GM19238 (cell line): ENCODE measurements around the gene THOC6.
A peak's percentile ranks its signal among the peaks of the same experiment; 100 is the strongest.

Experiments used
- DNase-seq: peaks from one replicate; pipeline ENCODE4 v3.0.0; 2011; ENCODE audit warnings: low spot score; ENCODE audit not compliant: insufficient read length

Gene THOC6

DNA sequence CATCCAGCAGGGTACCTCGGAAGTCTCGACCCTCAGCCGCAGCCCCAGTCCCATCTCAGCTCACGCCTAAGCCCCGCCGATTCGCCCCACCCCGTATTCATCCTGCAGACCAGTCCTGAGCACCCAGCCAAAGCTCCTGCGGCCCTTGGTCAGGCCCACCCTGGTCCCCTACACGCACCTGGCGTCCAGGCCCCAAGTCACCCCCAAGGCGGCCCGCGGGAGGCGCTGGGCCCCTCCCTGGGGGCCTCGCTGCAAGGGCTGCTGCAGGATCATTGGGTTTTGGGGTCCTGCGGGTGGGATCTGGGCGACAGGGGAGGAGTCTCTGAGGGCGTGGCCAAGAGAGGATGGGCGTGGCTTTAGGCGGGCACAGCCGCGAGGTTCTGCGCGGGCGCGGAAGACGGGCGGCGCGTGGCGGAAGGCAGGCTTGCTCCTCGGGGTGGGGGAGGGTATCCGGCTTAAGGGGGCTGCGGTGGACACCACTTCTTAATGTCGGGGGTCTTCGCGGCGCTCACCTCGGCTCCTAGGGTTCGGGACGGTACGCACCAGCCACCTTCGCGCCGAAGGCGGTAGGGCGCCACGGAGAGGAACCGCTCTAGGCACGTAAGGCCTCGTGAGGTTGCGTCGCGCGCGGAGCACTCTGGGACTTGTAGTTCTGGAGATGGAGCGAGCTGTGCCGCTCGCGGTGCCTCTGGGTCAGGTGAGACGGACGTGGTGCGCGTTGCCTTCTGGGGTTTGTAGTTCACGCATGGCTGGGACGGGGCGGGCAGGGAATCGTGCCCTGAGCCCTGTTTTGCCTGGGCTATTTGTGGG lies at the start of gene THOC6, which contains the start of gene HCFC1R1:
Gene THOC6 (plus strand): TSS at position 367 of the 810 bp plus-strand sequence. CDS start 292 bp downstream, at position 659.
Gene HCFC1R1 (minus strand): TSS at position 274 of the 810 bp plus-strand sequence. CDS start 1 bp downstream, at position 273.
- DNase-seq, result peak; percentile 95

DNA sequence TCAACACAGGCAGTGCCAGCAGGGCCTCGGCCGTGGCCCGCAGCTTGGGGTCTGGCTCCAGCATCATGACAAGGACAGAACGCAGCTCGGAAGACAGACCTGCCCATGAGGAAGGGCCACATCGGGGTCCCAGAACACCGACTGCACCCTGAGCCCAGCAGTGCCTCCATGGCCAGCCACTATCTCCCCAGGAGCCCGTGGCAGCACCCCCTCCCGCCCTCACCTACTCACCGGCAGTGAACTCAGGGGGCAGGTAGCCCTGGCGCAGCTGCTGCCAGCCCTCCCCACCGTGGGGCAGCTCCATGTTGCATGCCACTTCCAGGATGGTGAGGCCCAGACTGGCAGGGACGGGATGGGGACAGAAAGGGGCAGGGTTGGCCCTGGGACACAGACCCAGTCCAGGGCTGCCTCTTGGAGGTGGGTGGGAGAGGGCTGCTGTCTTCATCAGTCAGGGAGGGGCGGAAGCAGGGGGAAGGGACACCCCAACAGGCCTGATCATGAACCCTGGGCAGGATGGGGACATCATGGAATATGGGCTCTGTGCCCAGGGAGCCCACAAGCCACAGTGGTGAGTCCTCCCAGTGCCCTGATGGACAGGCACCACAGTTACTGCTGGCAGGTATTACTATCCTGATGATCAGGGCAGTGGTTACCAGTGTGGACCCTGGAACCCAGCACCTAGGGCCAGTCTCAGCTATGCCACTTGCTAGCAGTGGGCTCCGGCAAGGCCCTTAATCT lies 49.3 kb upstream of the THOC6 start:
- DNase-seq, result no peak

DNA sequence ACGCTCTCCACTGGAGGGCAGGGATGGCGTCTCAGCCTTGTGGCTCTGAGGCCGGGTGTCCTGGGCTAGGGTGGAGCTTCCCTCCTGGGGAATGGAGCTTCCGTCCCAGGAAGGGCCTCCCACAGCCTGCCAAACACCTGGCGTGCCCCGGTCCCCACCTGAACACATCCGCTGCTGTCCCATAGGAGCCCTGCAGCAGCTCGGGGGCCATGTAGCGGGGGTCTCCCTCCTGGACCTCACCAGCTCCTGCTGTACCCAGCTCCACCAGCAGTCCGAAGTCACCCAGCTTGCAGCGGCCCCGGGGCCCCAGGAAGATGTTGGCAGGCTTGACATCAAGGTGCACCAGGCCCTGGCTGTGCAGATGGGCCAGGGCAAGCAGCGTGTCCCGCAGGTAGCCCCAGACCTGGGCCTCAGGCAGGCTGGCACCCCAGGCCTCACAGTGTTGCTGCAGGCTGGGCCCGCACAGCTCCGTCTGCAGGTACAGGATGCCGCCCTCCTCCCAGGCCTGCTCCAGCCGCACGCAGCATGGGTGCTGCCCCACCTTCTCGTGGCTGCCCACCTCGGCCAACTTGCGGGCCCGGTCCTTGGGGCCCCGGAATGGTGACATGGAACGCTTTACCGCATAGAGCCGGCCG lies 48.6 kb upstream of the THOC6 start:
- DNase-seq, result no peak

DNA sequence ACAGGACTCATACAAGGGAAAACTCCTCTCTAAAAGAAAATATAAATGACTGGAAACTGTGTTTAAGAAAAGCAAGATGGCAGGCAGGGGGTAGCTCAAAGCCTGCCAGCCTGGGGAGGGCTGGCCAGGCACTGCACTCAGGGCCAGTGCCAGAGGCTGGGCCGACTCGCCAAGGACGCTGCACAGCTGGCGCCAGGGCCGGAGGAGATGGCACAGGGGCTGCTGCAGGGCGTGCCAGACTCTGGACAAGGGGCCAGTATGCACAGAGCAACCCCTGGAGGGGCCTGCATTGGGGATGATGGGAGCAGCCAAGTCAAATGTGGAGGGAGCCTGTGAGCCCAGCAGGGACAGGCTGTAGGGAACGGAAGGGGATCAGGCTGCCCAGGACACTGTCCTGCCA lies 47.6 kb upstream of the THOC6 start:
- no peak for DNase-seq

DNA sequence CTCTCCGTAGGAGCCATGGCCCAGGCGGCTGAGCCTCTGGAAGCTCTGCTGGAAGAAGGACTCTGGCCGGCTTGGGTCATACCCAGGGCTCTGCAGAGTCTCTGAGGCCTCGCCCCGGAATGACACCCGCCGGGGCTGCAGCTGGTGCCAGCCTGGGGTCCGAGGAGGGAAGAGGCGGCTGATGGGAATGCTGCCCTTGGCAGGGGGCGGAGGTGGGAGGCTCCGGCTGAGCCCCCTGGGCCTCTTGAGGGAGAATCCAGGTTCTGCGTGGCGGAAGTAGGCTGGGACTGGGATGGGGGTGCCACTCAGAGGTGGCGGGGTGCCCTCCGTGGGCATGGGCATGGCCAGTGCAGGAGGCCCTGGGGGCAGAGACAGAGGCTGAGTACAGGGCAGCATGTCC lies 47.2 kb upstream of the THOC6 start:
- no peak for DNase-seq

DNA sequence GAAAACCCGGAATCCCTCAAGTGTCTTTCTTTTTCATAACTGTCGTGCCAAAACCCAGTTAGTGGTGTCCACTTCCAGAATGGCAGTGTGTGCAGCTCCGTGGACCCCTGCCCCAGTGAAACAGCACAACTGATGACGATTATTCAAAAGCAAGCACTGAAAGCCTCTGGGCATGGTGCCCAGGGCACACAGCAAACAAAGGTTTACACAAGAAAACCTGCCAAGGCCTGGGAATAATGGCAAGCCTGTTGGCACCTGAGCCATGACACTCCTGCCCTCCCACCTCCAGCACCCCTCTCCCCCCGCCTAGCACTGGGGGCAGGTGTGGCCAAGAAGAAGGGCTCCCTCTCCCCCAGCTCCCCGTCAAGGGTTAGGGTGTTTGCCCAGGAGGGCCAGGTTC lies 46.4 kb upstream of the THOC6 start:
- no peak for DNase-seq

DNA sequence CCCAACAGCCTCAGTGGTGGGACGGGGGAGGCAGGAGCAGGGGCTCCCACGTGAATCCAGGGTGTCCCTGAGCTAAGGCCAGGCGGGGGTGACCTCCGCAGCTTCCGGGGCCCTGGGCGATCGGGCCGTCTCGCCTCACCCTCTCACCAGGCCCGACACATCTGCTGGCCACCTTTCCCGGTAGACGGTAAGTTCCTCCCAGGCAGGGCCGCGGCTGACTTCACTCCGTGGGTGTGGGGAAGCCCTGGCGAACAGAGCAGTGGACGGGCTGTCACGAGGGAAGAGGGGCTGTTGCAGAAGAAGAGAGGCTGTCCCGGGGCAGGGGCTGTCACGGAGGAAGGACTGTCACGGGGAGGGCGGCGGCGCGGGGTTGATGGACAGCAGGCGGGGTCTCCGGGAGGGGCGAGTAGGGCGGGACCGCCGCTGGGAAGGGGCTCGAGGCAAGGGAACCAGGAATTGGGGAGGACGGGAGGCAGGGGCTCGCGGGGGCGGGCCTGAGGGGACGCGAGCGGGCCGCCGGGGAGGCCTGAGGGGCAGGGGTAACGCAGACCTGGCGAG lies 44.1 kb upstream of the THOC6 start:
- DNase-seq, result no peak

DNA sequence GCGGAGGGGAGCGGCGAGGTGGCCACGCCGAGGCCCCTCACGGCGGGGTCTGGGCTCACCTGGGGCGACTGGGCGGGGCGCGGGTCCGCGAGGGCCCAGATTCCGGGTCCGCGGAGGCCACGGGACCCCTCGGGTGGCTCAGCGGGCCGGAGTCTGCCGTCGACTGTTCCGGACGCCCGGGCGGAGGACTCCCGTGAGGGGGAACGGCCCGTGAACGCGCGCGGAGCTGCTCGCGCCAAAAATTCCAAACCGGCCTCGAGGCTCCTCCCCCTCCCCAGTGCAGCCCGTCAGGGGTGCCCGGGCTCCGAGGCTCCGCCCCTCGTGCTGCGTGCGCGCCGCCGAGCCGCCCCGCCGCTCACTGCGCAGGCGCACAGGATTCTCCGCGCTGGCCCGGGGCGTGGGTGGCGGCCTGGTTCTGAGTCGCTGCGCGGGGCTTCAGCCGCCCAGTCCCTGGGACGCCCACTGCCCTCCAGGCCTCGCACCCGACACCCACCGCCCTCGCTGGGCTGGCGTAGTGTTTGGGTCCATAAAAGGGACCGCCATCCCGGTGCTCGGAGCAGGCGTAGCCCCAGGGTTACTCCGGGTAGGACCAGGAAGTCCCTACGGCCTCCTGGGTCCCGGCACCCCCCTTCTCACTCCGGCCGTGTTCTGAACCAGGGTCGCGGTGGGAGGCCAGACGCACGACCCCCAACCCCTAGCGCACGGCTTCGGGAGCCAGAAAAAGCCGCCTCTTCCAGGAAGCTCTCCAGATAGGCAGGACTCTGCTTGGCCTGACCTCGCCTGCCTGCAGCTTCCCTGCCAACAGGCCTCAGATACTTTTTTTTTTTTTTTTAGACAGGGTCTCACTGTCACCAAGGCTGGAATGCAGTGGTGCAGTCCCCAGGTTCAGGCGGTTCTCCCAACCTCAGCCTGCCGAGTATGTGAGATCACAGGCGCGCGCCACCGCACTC lies 43.3 kb upstream of the THOC6 start, which contains the start of gene PKMYT1:
Gene PKMYT1 (minus strand): TSS at position 220 of the 950 bp plus-strand sequence. CDS start 789 bp downstream, outside the sequence.
- DNase-seq, result peak; percentile 100

DNA sequence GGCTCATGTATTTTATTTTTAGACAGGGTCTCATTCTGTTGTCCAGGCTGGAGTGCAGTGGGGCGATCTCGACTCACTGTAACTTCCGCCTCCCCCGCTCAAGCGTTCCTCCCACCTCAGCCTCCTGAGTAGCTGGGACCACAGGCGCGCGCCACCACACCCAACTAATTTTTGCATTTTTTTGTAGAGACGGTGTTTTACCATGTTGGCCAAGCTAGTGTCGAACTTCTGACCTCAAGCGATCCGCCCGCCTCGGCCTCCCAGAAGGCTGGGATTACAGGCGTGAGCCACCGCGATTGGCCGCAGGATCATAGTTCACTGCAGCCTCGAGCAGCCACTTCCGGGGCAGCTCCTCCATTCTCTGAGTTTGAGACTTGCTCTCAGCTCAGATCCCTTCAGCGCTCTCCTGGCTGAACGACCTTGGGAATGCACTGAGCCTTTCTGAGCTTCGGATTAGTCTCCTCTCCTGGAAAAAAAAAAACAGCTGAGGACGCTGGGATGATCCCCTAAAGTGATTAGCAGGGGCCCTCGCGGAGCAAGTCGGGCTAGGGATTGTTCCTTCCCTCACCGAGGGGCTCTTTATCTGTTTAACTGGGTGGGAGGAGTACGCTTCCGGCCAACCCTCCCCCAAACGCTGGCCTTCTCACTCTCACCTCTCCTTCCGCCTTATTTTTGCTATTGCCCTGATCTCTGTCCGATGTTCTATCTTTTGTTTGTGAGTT lies 42.5 kb upstream of the THOC6 start:
- DNase-seq, result no peak

DNA sequence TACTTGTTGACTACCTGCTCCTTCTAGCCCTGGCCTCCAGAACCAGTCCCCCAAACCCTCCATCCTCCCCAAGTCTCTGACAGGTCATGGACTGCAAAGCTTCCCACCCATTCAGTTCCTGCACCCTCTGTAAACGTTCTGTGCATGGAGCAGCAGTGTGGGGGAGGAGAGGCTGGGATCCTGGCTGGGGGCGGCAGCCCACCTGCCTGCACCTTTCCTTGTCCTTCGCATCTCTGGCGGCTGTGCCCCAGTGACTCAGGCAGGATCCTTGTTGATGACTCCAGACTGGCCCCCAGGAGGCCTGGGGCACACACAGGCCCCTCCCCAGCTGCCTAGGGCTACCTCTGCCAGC lies 42.0 kb upstream of the THOC6 start:
- DNase-seq, result no peak

DNA sequence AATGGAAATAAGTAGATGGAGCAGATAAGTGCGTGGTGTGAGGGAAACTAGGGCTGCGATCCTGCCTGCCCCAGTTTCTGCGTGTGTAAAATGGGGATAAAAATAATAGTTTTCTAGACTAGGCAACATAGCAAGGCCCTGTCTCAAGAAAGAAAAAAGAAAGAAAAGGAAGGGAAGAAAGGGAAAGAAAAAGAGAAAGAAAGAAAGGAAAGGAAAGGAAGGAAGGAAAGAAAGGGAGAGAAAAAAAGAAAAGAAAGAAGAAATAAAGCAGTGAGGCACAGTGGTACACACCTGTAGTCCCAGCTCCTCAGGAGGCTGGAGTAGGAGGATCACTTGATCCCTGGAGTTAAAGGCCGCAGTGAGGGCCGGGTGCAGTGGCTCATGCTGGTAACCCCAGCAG lies 41.4 kb upstream of the THOC6 start:
- DNase-seq, result no peak

DNA sequence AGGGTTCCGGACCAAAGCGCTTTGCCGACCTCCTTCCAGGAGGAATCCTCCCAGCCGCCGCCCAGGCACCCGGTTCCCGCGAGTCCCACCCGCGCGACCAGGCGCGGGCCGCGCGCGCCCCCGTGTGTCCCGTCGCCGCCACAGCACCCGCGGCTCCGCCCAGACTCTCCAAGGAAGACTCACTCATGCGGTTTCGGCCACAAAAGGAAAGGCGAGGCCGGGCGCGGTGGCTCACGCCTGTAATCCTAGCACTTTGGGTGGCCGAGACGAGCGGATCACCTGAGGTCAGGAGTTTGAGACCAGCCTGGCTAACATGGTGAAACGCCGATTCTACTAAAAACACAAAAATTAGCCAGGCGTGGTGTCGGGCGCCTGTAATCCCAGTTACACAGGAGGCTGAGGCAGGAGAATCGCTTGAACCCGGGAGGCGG lies 40.1 kb upstream of the THOC6 start:
- peak; percentile 90 for DNase-seq

DNA sequence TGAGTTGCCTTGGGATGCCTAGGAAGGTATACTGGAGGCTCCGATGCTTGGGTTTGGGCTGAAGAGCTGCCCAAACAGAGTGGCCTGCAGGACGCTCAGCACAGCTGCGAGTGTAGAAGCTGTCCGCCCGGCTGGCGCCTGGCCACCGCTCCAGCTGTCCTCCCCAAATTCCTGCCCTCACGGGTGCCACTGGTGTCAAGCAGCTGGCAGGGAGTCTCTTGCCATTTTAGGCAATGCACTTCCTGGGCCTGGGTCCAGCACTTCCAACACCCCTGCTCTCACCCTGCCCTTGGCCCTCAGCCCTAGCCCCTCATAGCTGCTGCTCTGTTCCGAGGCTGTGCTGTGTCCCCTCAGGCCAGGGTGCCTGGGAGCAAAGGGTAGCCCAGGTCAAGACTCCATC lies 38.4 kb upstream of the THOC6 start:
- no peak for DNase-seq

DNA sequence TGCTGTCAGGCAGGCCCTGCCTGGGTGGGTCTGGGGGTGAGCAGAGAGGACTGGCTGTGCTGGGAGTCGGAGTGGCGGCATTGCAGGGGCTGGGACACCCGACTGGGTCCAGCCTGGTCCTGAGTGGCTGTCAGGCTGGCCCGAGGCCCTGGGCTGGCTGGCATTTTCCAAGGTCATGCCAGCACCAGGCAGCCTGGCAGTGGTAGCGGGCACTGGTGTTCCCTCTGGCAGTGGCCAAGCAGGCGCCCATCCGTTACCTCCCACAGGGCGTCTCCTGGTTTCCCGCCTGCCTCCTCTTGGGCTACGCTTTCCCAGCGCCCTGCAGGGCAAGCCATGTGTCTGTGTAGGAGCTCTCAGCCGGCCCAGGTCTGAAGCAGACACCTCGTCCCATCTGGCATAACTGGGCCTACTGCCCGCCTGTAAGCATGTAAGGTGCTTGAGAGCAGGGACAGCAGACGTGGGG lies 37.9 kb upstream of the THOC6 start:
- DNase-seq, result no peak

DNA sequence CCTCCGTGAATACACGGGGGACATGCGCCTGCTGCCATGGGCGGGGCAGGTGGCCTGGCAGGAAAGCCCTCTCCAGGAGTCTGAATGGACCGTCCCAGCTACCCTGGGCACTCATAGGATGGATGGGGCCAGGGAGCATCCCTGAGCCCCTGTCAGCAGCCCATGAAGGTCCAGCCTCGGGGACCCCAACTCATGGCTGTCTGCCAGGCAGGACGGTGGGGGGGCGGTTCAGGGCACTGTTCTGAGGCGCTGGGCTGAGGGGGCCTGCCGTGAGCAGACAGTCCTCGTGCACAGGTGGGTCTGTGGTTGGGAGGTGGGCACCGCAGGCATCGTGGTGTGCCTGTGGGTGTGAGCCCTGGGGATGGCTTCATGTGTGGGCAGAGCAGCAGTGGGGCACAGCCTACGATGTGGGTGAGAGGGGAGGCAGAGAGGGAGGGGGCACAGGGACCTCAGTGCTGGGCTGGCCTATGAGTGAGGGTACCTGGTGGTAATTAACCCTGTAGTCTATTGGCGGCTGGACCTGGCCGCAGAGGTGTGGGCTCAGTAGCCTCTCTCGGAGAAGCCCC lies 37.1 kb upstream of the THOC6 start:
- DNase-seq, result no peak

DNA sequence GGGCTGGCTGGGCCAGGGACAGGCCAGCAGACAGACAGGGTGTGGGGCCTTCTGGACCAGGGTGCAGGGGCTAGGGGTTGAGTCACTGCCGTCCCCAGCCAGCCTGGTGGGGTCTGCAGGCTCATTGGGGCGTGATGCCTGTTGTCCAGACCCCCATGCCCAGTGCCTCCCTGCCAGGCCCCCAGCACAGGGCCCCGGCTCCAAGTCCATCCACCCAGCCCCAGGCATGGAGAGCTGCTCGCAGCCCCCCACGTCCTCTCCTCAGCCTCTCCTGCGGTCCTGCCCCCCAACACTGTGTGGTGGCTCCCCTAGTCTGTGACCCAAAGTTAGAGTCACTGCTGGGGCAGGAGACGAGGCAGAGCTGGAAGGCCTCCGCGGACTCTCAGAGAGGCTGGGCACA lies 36.5 kb upstream of the THOC6 start:
- DNase-seq, result no peak

DNA sequence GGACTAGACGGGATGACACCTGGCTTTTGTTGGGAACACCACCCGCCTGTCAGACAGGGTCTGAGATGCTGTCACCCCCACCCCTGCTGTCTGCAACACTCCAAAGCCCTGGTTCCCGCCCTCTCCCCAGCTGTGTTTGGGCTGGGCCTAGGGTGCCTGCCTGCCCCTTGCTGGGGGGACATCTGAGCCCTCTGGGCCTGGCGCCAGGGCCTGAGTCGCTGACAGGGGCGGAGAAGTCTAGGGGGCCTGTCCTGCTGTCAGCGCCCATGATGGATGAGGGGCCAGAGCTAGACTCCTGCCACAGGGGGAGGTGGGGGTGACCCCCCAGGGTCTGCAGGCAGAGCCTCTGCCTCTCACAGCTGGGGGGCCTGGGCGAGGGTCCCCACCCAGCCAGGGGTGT lies 36.0 kb upstream of the THOC6 start:
- DNase-seq, result no peak

DNA sequence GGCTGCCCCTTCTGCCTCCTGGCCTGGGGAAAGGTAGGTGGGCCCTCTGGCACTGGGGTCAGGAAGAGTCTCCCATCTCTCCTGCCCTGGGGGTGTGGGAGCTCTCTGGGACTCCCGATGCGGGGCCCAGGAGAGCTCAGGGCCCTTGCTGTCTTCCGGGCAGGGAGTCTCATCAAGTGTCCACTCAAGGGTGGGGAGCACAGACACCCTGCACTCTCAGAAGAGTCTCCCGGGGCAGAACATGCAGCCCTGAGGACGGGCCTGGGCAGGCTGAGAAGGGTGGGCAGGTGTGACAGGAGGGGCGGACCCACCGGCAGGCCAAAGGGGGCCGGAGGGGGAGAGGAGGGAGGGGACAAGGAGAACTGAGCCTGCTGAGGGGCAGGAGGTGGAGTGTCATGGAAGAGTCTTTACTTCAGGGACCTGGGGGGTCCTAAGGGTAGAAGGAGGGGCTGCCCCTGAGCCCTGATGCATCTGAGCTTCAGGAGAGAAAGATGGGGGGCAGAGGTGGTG lies 35.2 kb upstream of the THOC6 start:
- DNase-seq, result no peak

DNA sequence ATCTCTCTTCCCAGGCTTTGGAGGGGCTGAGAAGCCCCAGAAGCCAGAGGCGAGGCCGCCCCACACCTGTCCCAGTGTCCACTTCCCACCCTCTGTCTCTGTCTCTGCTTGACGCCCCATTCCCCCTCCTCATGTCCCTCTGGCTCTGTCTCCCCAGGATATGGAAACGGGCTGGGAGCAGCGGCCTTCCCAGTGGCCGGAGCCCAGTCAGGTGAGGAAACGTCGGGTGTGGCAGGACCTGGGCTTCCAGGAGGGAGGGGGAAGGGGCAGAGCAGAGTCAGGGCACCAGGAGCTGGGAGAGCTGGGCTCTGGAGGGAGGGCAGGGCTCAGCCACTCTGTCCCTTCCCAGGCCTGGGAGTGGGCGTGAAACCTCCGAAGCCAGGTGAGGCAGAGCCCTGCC lies 32.9 kb upstream of the THOC6 start:
- no peak for DNase-seq
